Psoas muscle (tissue), 8 donors: ENCODE data around the gene BCL11A. TPM values are rescaled to one million over a fixed set of nuclear protein-coding genes. Genes with fewer than 3 reads are reported as not detected.

Experiments used
- ATAC-seq, 4 donors: fragments of 200-7000 bp; cut with Tn5 transposase; one replicate each; pipeline ENCODE4 v1.9.1; 2020; ENCODE audit warnings: moderate library complexity in 3 of 4, mild to moderate bottlenecking in 2 of 4
- DNase-seq, 2 donors: peaks; one replicate each; pipeline ENCODE4 v3.0.0-alpha.2; 2020
- H3K27ac ChIP-seq: fragments of 200-600 bp; one replicate; pipeline ENCODE4 v1.8.0; 2022
- H3K27me3 ChIP-seq, 3 donors: fragments of 200-600 bp in 1 of 3; one replicate each; pipeline versions ENCODE4 v1.6.1 to v1.8.0; 2013 to 2022; ENCODE audit warnings: low read length in 2 of 3, mild to moderate bottlenecking in 2 of 3, moderate library complexity in 1 of 3; ENCODE audit not compliant: insufficient read depth in 3 of 3
- H3K36me3 ChIP-seq, 2 donors: fragments of 200-600 bp in 1 of 2; one replicate each; pipeline versions ENCODE4 v1.6.1 to v1.8.0; 2013 to 2022; ENCODE audit warnings: low read depth in 1 of 2, mild to moderate bottlenecking in 1 of 2, moderate library complexity in 1 of 2; ENCODE audit not compliant: insufficient read depth in 1 of 2
- H3K4me1 ChIP-seq: fragments of 200-600 bp; one replicate; pipeline ENCODE4 v1.8.0; 2022
- H3K4me3 ChIP-seq: fragments of 200-600 bp; one replicate; pipeline ENCODE4 v1.8.0; 2022; ENCODE audit warnings: mild to moderate bottlenecking
- H3K9me3 ChIP-seq: fragments of 200-600 bp; one replicate; pipeline ENCODE4 v1.8.0; 2022
- CTCF ChIP-seq: fragments of 200-600 bp; IDR thresholded peaks from one replicate; pipeline ENCODE4 v1.8.0; 2022; ENCODE audit warnings: antibody characterized with exemption
- WGBS, 3 donors: extraction: QIAGEN DNeasy Blood & Tissue Kit; methylation state at CpG; one replicate each; pipeline versions ENCODE4 v1.1.6 to v1.1.7; 2013; 5-methylcytosine and 5-hydroxymethylcytosine counted together
- intact Hi-C, 2 donors: fragments of 100-400 bp; cut with DNase I; formaldehyde crosslinking; loops; one replicate each; pipeline versions ENCODE4 v1.11.0 to v1.14.2; 2022
- polyA plus RNA-seq, 3 donors: library from polyadenylated mRNA; stranded (reverse); fragments of 200-250 nt; gene quantifications; one replicate each; pipeline ENCODE4 v1.2.3, GENCODE V29; 2013
- total RNA-seq, 4 donors: library from RNA; stranded (reverse); fragmentation: NEBNext Ultra II Directional in 2 of 4; extraction: Animal tissue kit (Norgen Biotek cat#: 25700) in 2 of 4; gene quantifications; one replicate each; pipeline versions ENCODE4 v1.2.1 to v1.2.4, GENCODE V29; 2021 to 2023
- donor health status: healthy with polysubstance abuse.
- donor health status: DM: no; HTN: no; CAD: no; lungs with moderate emphysema.
- donor health status: Bipolar disorder and iron deficiency.
- donor health status: healthy.
- donor health status: DM: yes; HTN: yes; CAD: no.
- donor health status: DM: no; HTN: no; CAD: no.
- donor health status: DM: no; HTN: no; CAD: no.
- donor health status: DM: yes; HTN: yes; CAD: no.

The BCL11A gene
- total and polyA plus RNA-seq, 7 donors, result 0.01 to 0.66 (median 0.39) TPM; not detected in 1

- Histone ChIP-seq H3K27ac (no peak overlapping the region), H3K27me3 (peaks cover 0 to 31% (median 4%) of the 10 kb centered on the region in 3 donors), H3K9me3 (no peaks in the 10 kb centered on the region), H3K4me3 (no peak overlapping the region), H3K4me1 (no peaks in the 10 kb centered on the region), H3K36me3 (no peaks in the 10 kb centered on the region)
- intact Hi-C loops, result no loop called here
- WGBS, 3 donors, result 58 to 65% (median 65%) methylated on average over 8 of the region's 8 CpGs
- no peak for TF ChIP-seq CTCF
- DNase-seq (no peak), ATAC-seq (no peak)
These were observed 25.7 kb downstream of the BCL11A start for GRCh38 chr2:60527762-60528161.

- 74 to 79% (median 74%) methylated on average over 9 of the region's 9 CpGs for WGBS, 3 donors
- Histone ChIP-seq H3K9me3 (no peaks in the 10 kb centered on the region), H3K27me3 (peaks cover 0 to 26% (median 2%) of the 10 kb centered on the region in 3 donors), H3K4me1 (no peaks in the 10 kb centered on the region), H3K27ac (no peak overlapping the region), H3K4me3 (no peak overlapping the region), H3K36me3 (no peaks in the 10 kb centered on the region)
- TF ChIP-seq CTCF, result no peak
- ATAC-seq, result no peak
- DNase-seq, result no peak
- intact Hi-C loops, result no loop called here
These were observed 26.8 kb downstream of the BCL11A start for GRCh38 chr2:60526623-60527022.

GRCh38 chr2:60525899-60526298, 27.6 kb downstream of the BCL11A start:
- intact Hi-C loops, result no loop called here
- Histone ChIP-seq H3K36me3 (no peaks in the 10 kb centered on the region), H3K4me1 (no peaks in the 10 kb centered on the region), H3K27me3 (peaks cover 0 to 22% (median 0%) of the 10 kb centered on the region in 3 donors), H3K9me3 (no peaks in the 10 kb centered on the region), H3K4me3 (no peak overlapping the region), H3K27ac (no peak overlapping the region)
- no peak for TF ChIP-seq CTCF
- DNase-seq (no peak), ATAC-seq (no peak)
- 65 to 82% (median 71%) methylated on average over 1 of the region's 1 CpG for WGBS, 3 donors

- WGBS, 3 donors, result 85 to 87% (median 86%) methylated on average over 4 of the region's 4 CpGs
- no peaks in the 10 kb centered on the region for H3K36me3 ChIP-seq
- no peaks in the 10 kb centered on the region for H3K9me3 ChIP-seq
- no peak for ATAC-seq
- no peak for TF ChIP-seq CTCF
- DNase-seq, result no peak
- H3K27me3 ChIP-seq, result peaks cover 0 to 16% (median 0%) of the 10 kb centered on the region in 3 donors
- H3K4me1 ChIP-seq, result no peaks in the 10 kb centered on the region
- intact Hi-C loops, result no loop called here
- H3K27ac ChIP-seq, result no peak overlapping the region
- H3K4me3 ChIP-seq, result no peak overlapping the region
These were observed 28.6 kb downstream of the BCL11A start for GRCh38 chr2:60524874-60525273.

- whole genome bisulfite sequencing, 3 donors, result 71 to 83% (median 83%) methylated on average over 6 of the region's 6 CpGs
These were observed 29.5 kb downstream of the BCL11A start for GRCh38 chr2:60523963-60524362.

More at GRCh38 chr2:60523963-60524362, 29.5 kb downstream of the BCL11A start:
- intact Hi-C loops, result no loop called here
- no peak overlapping the region for H3K27ac ChIP-seq
- peaks cover 0 to 10% (median 0%) of the 10 kb centered on the region in 3 donors for H3K27me3 ChIP-seq
- H3K4me3 ChIP-seq, result no peak overlapping the region
- no peak for TF ChIP-seq CTCF
- no peaks in the 10 kb centered on the region for H3K36me3 ChIP-seq
- H3K4me1 ChIP-seq, result no peaks in the 10 kb centered on the region
- H3K9me3 ChIP-seq, result no peaks in the 10 kb centered on the region
- no peak for DNase-seq
- no peak for ATAC-seq
